Amniotic epithelial cell (primary cell): Measurements from ENCODE around the gene ADSS1.
"Not testable (repeated sequence)": the region's sequence is repeated elsewhere in the genome, so short reads cannot be mapped to it uniquely, and the experiment has no call there.

ENCODE experiments used
- DNase-seq: peaks from one replicate; pipeline ENCODE4 v3.0.0-alpha.2; 2010; ENCODE audit warnings: low read depth

The ADSS1 gene

GRCh38 chr14:104717646-104718045 lies 6.4 kb upstream of the ADSS1 start:
- DNase-seq: no peak

GRCh38 chr14:104718147-104718546 lies 5.9 kb upstream of the ADSS1 start:
- DNase-seq: no peak

- DNase-seq: no peak
Measured at GRCh38 chr14:104718871-104719270, 5.2 kb upstream of the ADSS1 start.

GRCh38 chr14:104719343-104719742 lies 4.7 kb upstream of the ADSS1 start:
- no peak for DNase-seq

- DNase-seq: no peak
Measured at GRCh38 chr14:104721505-104722431, 2.3 kb upstream of the ADSS1 start.

- no peak for DNase-seq
Measured at GRCh38 chr14:104722938-104723650, 935 bp upstream of the ADSS1 start.

GRCh38 chr14:104724407-104724980 lies 465 bp downstream of the ADSS1 start:
- DNase-seq: no peak

GRCh38 chr14:104724981-104725771 lies 1.1 kb downstream of the ADSS1 start:
- peak; percentile 39 for DNase-seq

- DNase-seq: no peak
Measured at GRCh38 chr14:104725772-104726548, 1.9 kb downstream of the ADSS1 start.

- no peak for DNase-seq
Measured at GRCh38 chr14:104726600-104727451, 2.8 kb downstream of the ADSS1 start.

GRCh38 chr14:104728631-104729030 lies 4.6 kb downstream of the ADSS1 start:
- DNase-seq: no peak

GRCh38 chr14:104729176-104729834 lies 5.3 kb downstream of the ADSS1 start:
- not testable (repeated sequence) for DNase-seq

GRCh38 chr14:104729835-104730181 lies 5.8 kb downstream of the ADSS1 start:
- no peak for DNase-seq

GRCh38 chr14:104730487-104730886 lies 6.5 kb downstream of the ADSS1 start:
- no peak for DNase-seq

- DNase-seq: no peak
Measured at GRCh38 chr14:104731320-104732294, 7.6 kb downstream of the ADSS1 start.

GRCh38 chr14:104732355-104732804 lies 8.4 kb downstream of the ADSS1 start:
- DNase-seq: no peak

GRCh38 chr14:104732931-104733681 lies 9.1 kb downstream of the ADSS1 start:
- DNase-seq: peak; percentile 26
